ENCODE data around the gene DENND6B.
"Not testable (repeated sequence)": the region's sequence is repeated elsewhere in the genome, so short reads cannot be mapped to it uniquely, and the experiment has no call there.

DENND6B gene

DNA sequence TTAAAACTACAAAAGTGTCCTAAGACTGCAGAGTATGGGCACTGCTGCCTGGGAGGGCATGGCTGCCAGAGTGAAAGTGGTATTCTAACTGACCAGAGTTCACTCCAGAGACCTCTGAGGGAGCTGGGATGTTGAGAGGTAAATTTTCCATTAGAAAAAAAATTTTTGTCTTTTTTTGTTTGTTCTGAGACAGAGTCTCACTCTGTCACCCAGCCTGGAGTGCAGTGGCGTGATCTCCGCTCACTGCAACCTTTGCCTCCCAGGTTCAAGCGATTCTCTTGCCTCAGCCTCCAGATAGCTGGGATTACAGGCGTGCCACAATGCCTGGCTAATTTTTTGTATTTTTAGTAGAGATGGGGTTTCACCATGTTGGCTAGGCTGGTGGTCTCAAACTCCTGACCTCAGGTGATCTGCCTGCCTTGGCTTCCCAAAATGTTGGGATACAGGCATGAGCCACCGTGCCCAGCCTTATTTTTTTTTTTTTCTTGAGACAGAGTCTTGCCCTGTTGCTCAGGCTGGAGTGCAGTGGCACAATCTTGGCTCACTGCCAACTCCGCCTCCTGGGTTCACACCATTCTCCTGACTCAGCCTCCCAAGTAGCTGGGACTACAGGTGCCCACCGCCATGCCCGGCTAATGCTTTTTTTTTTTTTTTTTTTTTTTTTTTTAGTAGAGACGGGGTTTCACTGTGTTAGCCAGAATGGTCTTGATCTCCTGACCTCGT lies 4.3 kb downstream of the DENND6B start:
- not testable (repeated sequence) for H2BK120ac ChIP-seq (ENCODE audit: low read depth, low read length); H3K9ac ChIP-seq (ENCODE audit: low read length); H3K4ac ChIP-seq (ENCODE audit: low read depth in 1 of 2, low read length in 2 of 2); H3K18ac ChIP-seq (ENCODE audit: low read depth in 1 of 2, low read length in 2 of 2); H2BK5ac ChIP-seq (ENCODE audit: low read depth, low read length, poor library complexity, severe bottlenecking); H3K4me2 ChIP-seq (ENCODE audit: low read length, poor library complexity, severe bottlenecking); DNase-seq; H3K9me3 ChIP-seq (ENCODE audit: control insufficient read depth, low read length); H4K91ac ChIP-seq (ENCODE audit: low read length); H2AK5ac ChIP-seq (ENCODE audit: low read length, severe bottlenecking); H2BK12ac ChIP-seq (ENCODE audit: low read length in 2 of 2); H4K8ac ChIP-seq (ENCODE audit: low read length); H3K27ac ChIP-seq (ENCODE audit: low read length, poor library complexity, severe bottlenecking); H3K27me3 ChIP-seq (ENCODE audit: control insufficient read depth in 1 of 2, insufficient read depth in 1 of 2, low read length in 2 of 2); H2BK15ac ChIP-seq (ENCODE audit: low read depth, poor library complexity, severe bottlenecking); H3K23ac ChIP-seq (ENCODE audit: low read length in 2 of 2); H3K14ac ChIP-seq (ENCODE audit: low read length in 2 of 2); H2AFZ ChIP-seq (ENCODE audit: low read depth, low read length); H3K79me1 ChIP-seq (replicated peaks; ENCODE audit: low read length, poor library complexity, severe bottlenecking); H3K4me3 ChIP-seq (ENCODE audit: insufficient read depth in 1 of 2, low read depth in 1 of 2, low read length in 2 of 2)
- WGBS, result 93% methylated on average over 8 of the region's 10 CpGs
- H3K4me1 ChIP-seq (ENCODE audit: control insufficient read depth, insufficient read depth, low read depth, low read length), result peaks cover 13% of the 10 kb centered on the region
- H3K36me3 ChIP-seq (ENCODE audit: control insufficient read depth in 1 of 2, insufficient read depth in 2 of 2, low read depth in 1 of 2, low read length in 2 of 2), result peaks cover 0 to 10% of the 10 kb centered on the region in 2 experiments

DNA sequence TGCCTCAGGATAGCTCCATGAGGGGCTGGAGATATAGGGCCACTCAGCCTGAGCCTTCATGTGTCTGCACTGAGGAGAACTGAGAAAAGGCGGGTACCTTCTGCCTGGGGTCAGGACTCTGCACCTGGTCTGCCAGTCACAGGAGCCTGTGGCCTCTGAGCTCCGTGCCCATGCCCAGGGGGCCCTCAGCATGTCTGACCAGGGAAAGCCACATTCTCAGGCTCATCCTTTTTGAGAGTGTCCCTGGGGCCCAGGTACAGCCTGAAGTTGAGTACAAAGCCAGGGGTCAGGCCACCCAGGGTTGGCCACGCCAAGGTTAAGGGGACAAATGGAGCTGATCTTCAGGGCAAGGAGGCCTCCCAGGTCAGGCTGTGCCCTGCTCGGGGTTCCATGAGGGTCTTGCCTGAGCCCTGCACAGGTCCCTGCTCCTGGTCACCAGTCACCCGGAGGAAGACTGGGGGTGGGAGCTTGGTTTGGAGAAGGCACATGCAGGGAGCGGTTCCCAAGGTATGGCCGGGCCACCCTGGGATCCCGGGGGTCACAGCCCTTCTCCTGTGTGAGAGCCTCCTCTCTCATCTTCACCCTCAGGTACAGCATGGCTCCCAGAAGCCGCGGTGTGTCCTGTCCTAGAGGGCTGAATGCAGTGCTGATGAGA lies 6.0 kb downstream of the DENND6B start:
- no peak overlapping the region for H2BK120ac ChIP-seq (ENCODE audit: low read depth, low read length)
- no peak overlapping the region for H3K4me3 ChIP-seq (ENCODE audit: insufficient read depth in 1 of 2, low read depth in 1 of 2, low read length in 2 of 2)
- no peak for DNase-seq
- no peak overlapping the region for H4K8ac ChIP-seq (ENCODE audit: low read length)
- no peak overlapping the region for H2BK5ac ChIP-seq (ENCODE audit: low read depth, low read length, poor library complexity, severe bottlenecking)
- H2BK12ac ChIP-seq (ENCODE audit: low read length in 2 of 2), result no peak overlapping the region
- no peak overlapping the region for H3K4me2 ChIP-seq (ENCODE audit: low read length, poor library complexity, severe bottlenecking)
- no peak overlapping the region for H3K4ac ChIP-seq (ENCODE audit: low read depth in 1 of 2, low read length in 2 of 2)
- no peak overlapping the region for H2AFZ ChIP-seq (ENCODE audit: low read depth, low read length)
- no peak overlapping the region for H3K27ac ChIP-seq (ENCODE audit: low read length, poor library complexity, severe bottlenecking)
- no peak overlapping the region for H2BK15ac ChIP-seq (ENCODE audit: low read depth, poor library complexity, severe bottlenecking)
- no peaks in the 10 kb centered on the region for H3K27me3 ChIP-seq (ENCODE audit: control insufficient read depth in 1 of 2, insufficient read depth in 1 of 2, low read length in 2 of 2)
- no peak overlapping the region for H2AK5ac ChIP-seq (ENCODE audit: low read length, severe bottlenecking)
- H3K9me3 ChIP-seq (ENCODE audit: control insufficient read depth, low read length), result no peaks in the 10 kb centered on the region
- no peak overlapping the region for H3K18ac ChIP-seq (ENCODE audit: low read depth in 1 of 2, low read length in 2 of 2)
- peaks cover 6% of the 10 kb centered on the region for H3K79me1 ChIP-seq (replicated peaks; ENCODE audit: low read length, poor library complexity, severe bottlenecking)
- H3K14ac ChIP-seq (ENCODE audit: low read length in 2 of 2), result no peak overlapping the region
- no peak overlapping the region for H3K23ac ChIP-seq (ENCODE audit: low read length in 2 of 2)
- H3K9ac ChIP-seq (ENCODE audit: low read length), result no peak overlapping the region
- WGBS, result 81% methylated on average over 9 of the region's 10 CpGs
- peaks cover 3% of the 10 kb centered on the region for H3K4me1 ChIP-seq (ENCODE audit: control insufficient read depth, insufficient read depth, low read depth, low read length)
- H4K91ac ChIP-seq (ENCODE audit: low read length), result no peak overlapping the region
- peaks cover 0 to 10% of the 10 kb centered on the region in 2 experiments for H3K36me3 ChIP-seq (ENCODE audit: control insufficient read depth in 1 of 2, insufficient read depth in 2 of 2, low read depth in 1 of 2, low read length in 2 of 2)

DNA sequence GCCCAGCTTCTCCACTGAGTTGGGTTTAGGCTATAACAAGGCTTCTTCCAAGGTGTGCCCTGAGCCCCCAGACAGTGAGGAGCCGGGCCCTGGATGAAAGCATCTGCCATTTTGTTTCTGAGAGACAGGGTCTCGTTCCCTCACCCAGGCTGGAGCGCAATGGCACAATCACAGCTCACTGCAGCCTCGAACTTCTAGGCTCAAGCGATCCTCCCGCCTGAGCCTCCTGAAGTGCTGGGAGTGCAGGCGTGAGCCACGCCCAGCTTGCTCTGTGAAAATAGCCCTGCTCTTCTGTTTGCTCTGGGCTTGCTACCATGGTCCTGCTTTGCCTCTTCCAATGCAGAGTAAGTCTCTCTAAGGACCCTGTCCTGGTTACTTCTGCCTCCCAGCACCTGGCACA lies 6.7 kb downstream of the DENND6B start:
- Histone ChIP-seq H2AFZ (ENCODE audit: low read depth, low read length) (no peak overlapping the region), H3K4me2 (ENCODE audit: low read length, poor library complexity, severe bottlenecking) (no peak overlapping the region), H4K91ac (ENCODE audit: low read length) (no peak overlapping the region), H2BK5ac (ENCODE audit: low read depth, low read length, poor library complexity, severe bottlenecking) (no peak overlapping the region), H3K14ac (ENCODE audit: low read length in 2 of 2) (no peak overlapping the region), H3K23ac (ENCODE audit: low read length in 2 of 2) (no peak overlapping the region), H3K36me3 (ENCODE audit: control insufficient read depth in 1 of 2, insufficient read depth in 2 of 2, low read depth in 1 of 2, low read length in 2 of 2) (peaks cover 0 to 13% of the 10 kb centered on the region in 2 experiments), H3K18ac (ENCODE audit: low read depth in 1 of 2, low read length in 2 of 2) (no peak overlapping the region), H2BK12ac (ENCODE audit: low read length in 2 of 2) (no peak overlapping the region), H3K4me3 (ENCODE audit: insufficient read depth in 1 of 2, low read depth in 1 of 2, low read length in 2 of 2) (no peak overlapping the region), H3K4me1 (ENCODE audit: control insufficient read depth, insufficient read depth, low read depth, low read length) (no peaks in the 10 kb centered on the region), H3K9me3 (ENCODE audit: control insufficient read depth, low read length) (no peaks in the 10 kb centered on the region), H3K9ac (ENCODE audit: low read length) (no peak overlapping the region), H3K79me1 (replicated peaks; ENCODE audit: low read length, poor library complexity, severe bottlenecking) (peaks cover 6% of the 10 kb centered on the region), H3K4ac (ENCODE audit: low read depth in 1 of 2, low read length in 2 of 2) (no peak overlapping the region), H3K27ac (ENCODE audit: low read length, poor library complexity, severe bottlenecking) (no peak overlapping the region), H2BK120ac (ENCODE audit: low read depth, low read length) (no peak overlapping the region), H2AK5ac (ENCODE audit: low read length, severe bottlenecking) (no peak overlapping the region), H4K8ac (ENCODE audit: low read length) (no peak overlapping the region), H2BK15ac (ENCODE audit: low read depth, poor library complexity, severe bottlenecking) (no peak overlapping the region), H3K27me3 (ENCODE audit: control insufficient read depth in 1 of 2, insufficient read depth in 1 of 2, low read length in 2 of 2) (no peaks in the 10 kb centered on the region)
- DNase-seq, result no peak
- 74% methylated on average over 8 of the region's 8 CpGs for WGBS

DNA sequence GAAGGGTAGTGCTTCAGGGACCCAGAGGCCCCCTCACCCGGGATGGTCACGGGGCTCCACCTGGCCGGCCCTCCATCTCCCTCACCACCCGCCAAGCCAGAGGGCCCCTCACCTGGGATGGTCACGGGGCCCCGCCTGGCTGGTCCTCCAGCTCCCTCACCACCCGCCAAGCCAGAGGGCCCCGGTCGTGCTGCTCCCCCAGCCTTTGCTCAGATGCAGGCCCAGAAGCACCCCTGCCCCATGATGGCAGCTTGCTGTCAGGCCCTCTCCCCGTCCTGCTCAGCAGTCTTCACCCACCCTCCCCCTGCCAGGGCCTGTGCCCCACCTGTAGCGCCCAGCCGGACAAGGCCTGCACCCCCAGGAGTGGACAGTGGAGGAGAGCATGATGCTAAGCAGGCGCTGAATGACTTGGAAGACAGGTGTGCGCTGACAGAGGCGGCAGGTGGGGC lies 7.3 kb downstream of the DENND6B start:
- H2BK120ac ChIP-seq (ENCODE audit: low read depth, low read length), result no peak overlapping the region

More for the DNA sequence above, 7.3 kb downstream of the DENND6B start:
- 89% methylated on average over 15 of the region's 15 CpGs for WGBS
- no peak overlapping the region for H3K4me2 ChIP-seq (ENCODE audit: low read length, poor library complexity, severe bottlenecking)
- H2BK12ac ChIP-seq (ENCODE audit: low read length in 2 of 2), result no peak overlapping the region
- H4K91ac ChIP-seq (ENCODE audit: low read length), result no peak overlapping the region
- H3K14ac ChIP-seq (ENCODE audit: low read length in 2 of 2), result no peak overlapping the region
- no peak overlapping the region for H3K23ac ChIP-seq (ENCODE audit: low read length in 2 of 2)
- H3K4me1 ChIP-seq (ENCODE audit: control insufficient read depth, insufficient read depth, low read depth, low read length), result peaks cover 4% of the 10 kb centered on the region
- no peak overlapping the region for H3K27ac ChIP-seq (ENCODE audit: low read length, poor library complexity, severe bottlenecking)
- peaks cover 0 to 18% of the 10 kb centered on the region in 2 experiments for H3K36me3 ChIP-seq (ENCODE audit: control insufficient read depth in 1 of 2, insufficient read depth in 2 of 2, low read depth in 1 of 2, low read length in 2 of 2)
- no peak overlapping the region for H2BK5ac ChIP-seq (ENCODE audit: low read depth, low read length, poor library complexity, severe bottlenecking)
- H2AK5ac ChIP-seq (ENCODE audit: low read length, severe bottlenecking), result no peak overlapping the region
- no peak overlapping the region for H3K18ac ChIP-seq (ENCODE audit: low read depth in 1 of 2, low read length in 2 of 2)
- no peak overlapping the region for H2AFZ ChIP-seq (ENCODE audit: low read depth, low read length)
- no peak overlapping the region for H2BK15ac ChIP-seq (ENCODE audit: low read depth, poor library complexity, severe bottlenecking)
- no peak for DNase-seq
- H3K9ac ChIP-seq (ENCODE audit: low read length), result no peak overlapping the region
- peaks cover 3% of the 10 kb centered on the region for H3K79me1 ChIP-seq (replicated peaks; ENCODE audit: low read length, poor library complexity, severe bottlenecking)
- no peaks in the 10 kb centered on the region for H3K9me3 ChIP-seq (ENCODE audit: control insufficient read depth, low read length)
- no peaks in the 10 kb centered on the region for H3K27me3 ChIP-seq (ENCODE audit: control insufficient read depth in 1 of 2, insufficient read depth in 1 of 2, low read length in 2 of 2)
- no peak overlapping the region for H3K4ac ChIP-seq (ENCODE audit: low read depth in 1 of 2, low read length in 2 of 2)
- H4K8ac ChIP-seq (ENCODE audit: low read length), result no peak overlapping the region
- H3K4me3 ChIP-seq (ENCODE audit: insufficient read depth in 1 of 2, low read depth in 1 of 2, low read length in 2 of 2), result peak overlapping the region in 1 of 2 experiments; percentile 7
